AG04450 (cell line): ENCODE measurements around the gene NLGN4Y. TPM values are rescaled to one million over a fixed set of nuclear protein-coding genes. Genes with fewer than 3 reads are reported as not detected.

Experiments
- CTCF ChIA-PET: fragments of 300-600, 350-600 bp; formaldehyde crosslinking; extraction: SDS; loops from one replicate; lab custom pipeline; 2022; ENCODE audit warnings: antibody characterized with exemption, inconsistent platforms; lab: Charles Lee
- POLR2A ChIA-PET: fragments of 350-600 bp; formaldehyde crosslinking; extraction: SDS; loops from one replicate; lab custom pipeline; 2021; ENCODE audit warnings: antibody characterized with exemption, inconsistent platforms; lab: Yijun Ruan, JAX
- DNase-seq: peaks from one replicate; pipeline ENCODE4 v3.0.0-alpha.2; 2011; ENCODE audit warnings: low read depth, low spot score
- H3K27ac ChIP-seq: one replicate; pipeline ENCODE4 v1.5.1; 2012; ENCODE audit warnings: low read depth, low read length, control low read depth
- H3K27me3 ChIP-seq: one replicate; pipeline ENCODE4 v1.6.0; 2012; ENCODE audit warnings: low read length; ENCODE audit not compliant: control insufficient read depth, insufficient read depth
- H3K4me3 ChIP-seq: 2 replicates; pipeline ENCODE4 v1.5.1; 2011; ENCODE audit warnings: mild to moderate bottlenecking, low read depth, low read length, control low read depth
- H3K9me3 ChIP-seq: 2 replicates; pipeline ENCODE4 v1.5.1; 2012; ENCODE audit warnings: low read length; ENCODE audit not compliant: control insufficient read depth, insufficient read depth
- polyA plus RNA-seq: library from polyadenylated mRNA; depleted of rRNA; stranded (reverse); fragments of >200 nt; gene quantifications from 2 replicates; pipeline ENCODE4 v1.2.3, GENCODE V29; 2011
- TF ChIP-seq, protein P1 (sequence below): IDR thresholded peaks from 2 replicates; pipeline ENCODE4 v1.5.1; 2011; ENCODE audit warnings: low read depth, low read length, control low read depth, inconsistent platforms

Gene NLGN4Y
- polyA plus RNA-seq, 1 experiment = 28.5 TPM

DNA sequence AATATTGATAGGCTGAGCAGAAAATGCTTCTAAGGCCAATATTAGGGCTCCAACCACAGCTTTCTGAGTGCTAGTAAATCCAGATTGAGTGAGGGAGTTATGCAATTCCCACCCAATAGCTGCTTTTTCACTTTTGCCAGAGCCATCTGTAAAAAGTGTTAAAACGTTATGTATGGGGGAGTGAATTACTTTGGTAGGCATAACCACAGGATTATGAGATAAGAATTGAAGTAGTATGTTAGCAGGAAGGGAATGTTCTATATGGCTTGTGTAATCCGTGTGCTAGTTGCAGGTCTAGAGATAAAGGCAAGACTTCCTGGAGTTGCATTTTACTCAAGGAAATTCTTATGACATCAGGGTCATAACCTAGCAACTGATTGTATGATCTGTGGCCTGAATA lies 347.6 kb downstream of the NLGN4Y start:
- H3K9me3 ChIP-seq = no peaks in the 10 kb centered on the region
- H3K27ac ChIP-seq = no peak overlapping the region
- ChIA-PET POLR2A (no interaction called here), CTCF (no interaction called here)
- H3K27me3 ChIP-seq = no peaks in the 10 kb centered on the region
- DNase-seq = no peak
- H3K4me3 ChIP-seq = no peak overlapping the region
- TF ChIP-seq, protein P1, sequence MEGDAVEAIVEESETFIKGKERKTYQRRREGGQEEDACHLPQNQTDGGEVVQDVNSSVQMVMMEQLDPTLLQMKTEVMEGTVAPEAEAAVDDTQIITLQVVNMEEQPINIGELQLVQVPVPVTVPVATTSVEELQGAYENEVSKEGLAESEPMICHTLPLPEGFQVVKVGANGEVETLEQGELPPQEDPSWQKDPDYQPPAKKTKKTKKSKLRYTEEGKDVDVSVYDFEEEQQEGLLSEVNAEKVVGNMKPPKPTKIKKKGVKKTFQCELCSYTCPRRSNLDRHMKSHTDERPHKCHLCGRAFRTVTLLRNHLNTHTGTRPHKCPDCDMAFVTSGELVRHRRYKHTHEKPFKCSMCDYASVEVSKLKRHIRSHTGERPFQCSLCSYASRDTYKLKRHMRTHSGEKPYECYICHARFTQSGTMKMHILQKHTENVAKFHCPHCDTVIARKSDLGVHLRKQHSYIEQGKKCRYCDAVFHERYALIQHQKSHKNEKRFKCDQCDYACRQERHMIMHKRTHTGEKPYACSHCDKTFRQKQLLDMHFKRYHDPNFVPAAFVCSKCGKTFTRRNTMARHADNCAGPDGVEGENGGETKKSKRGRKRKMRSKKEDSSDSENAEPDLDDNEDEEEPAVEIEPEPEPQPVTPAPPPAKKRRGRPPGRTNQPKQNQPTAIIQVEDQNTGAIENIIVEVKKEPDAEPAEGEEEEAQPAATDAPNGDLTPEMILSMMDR = no peak
